GM12891 (cell line): Measurements from ENCODE around the gene WBP1L.

ENCODE experiments used
- PAX5 ChIP-seq: IDR thresholded peaks from 2 replicates; pipeline ENCODE4 v1.6.1; 2011; ENCODE audit warnings: low read length, moderate library complexity, mild to moderate bottlenecking; ENCODE audit not compliant: insufficient read depth, severe bottlenecking
- POLR2A ChIP-seq: IDR thresholded peaks from 2 replicates; pipeline ENCODE4 v1.6.1; 2011; ENCODE audit warnings: low read depth, low read length, control low read depth
- POLR2AphosphoS5 ChIP-seq: IDR thresholded peaks from 2 replicates; pipeline ENCODE4 v1.6.1; 2011; ENCODE audit warnings: low read depth, low read length, control low read depth
- SPI1 ChIP-seq: IDR thresholded peaks from 2 replicates; pipeline ENCODE4 v1.6.1; 2011; ENCODE audit warnings: low read depth, low read length, control low read depth
- TAF1 ChIP-seq: IDR thresholded peaks from 2 replicates; pipeline ENCODE4 v1.6.1; 2011; ENCODE audit warnings: low read depth, low read length, control low read depth

GRCh38 chr10:102834143-102834542 is 90.4 kb downstream of the WBP1L start:
- TF ChIP-seq POLR2AphosphoS5: no peak
- no peak for TF ChIP-seq SPI1
- TF ChIP-seq POLR2A: no peak
- no peak for TF ChIP-seq TAF1
- no peak for TF ChIP-seq PAX5
